Activated T-cell treated with anti-CD3 and anti-CD28 coated beads for 24 hours (primary cell): Measurements from ENCODE around the gene PSMB9.
"Not testable (repeated sequence)": the region's sequence is repeated elsewhere in the genome, so short reads cannot be mapped to it uniquely, and the experiment has no call there.

ENCODE experiments used
- DNase-seq: peaks from one replicate; pipeline ENCODE4 v3.0.0-alpha.2; 2020; ENCODE audit warnings: low read depth

The PSMB9 gene

GRCh38 chr6:32860674-32861073, 6.7 kb downstream of the PSMB9 start:
- DNase-seq: no peak

- no peak for DNase-seq
Measured at GRCh38 chr6:32862725-32863124, 8.7 kb downstream of the PSMB9 start.

- DNase-seq: no peak
Measured at GRCh38 chr6:32865724-32866443, 11.9 kb downstream of the PSMB9 start.

- no peak for DNase-seq
Measured at GRCh38 chr6:32867022-32867477, 13.1 kb downstream of the PSMB9 start.

DNA sequence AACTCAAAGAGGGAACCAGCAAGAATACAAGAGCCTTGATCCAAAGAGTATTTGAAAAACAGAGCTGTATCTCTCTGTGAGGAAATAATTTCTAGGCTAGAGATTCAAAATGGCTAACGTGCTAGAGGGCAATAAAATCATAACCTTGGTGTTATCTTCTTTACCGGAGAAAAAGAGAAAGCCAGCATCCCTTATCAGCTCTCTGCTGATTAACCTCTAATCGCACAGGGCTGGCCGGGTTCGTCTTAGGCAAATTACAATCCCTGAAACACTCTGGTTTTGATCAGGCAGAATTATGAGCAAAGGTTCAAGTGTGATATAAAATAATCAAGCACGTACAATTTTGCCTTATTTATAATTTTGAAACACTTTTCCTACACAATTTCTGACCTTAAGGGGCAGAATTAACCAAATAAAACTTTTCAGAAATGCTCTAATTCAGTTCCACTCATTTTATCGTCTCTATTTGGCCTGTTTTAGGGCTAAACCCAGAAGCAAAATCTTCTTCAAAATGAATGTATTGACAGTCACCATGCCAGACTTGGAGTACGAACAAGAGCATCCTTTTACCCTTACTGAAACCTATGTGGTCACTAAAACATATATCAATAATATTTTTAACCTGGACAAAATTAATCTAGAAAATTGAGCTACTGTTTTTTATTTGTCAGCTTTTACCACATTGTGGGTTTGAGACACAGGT, 13.7 kb downstream of the PSMB9 start:
- DNase-seq: no peak

GRCh38 chr6:32868257-32868788, 14.3 kb downstream of the PSMB9 start:
- DNase-seq: peak; percentile 81

DNA sequence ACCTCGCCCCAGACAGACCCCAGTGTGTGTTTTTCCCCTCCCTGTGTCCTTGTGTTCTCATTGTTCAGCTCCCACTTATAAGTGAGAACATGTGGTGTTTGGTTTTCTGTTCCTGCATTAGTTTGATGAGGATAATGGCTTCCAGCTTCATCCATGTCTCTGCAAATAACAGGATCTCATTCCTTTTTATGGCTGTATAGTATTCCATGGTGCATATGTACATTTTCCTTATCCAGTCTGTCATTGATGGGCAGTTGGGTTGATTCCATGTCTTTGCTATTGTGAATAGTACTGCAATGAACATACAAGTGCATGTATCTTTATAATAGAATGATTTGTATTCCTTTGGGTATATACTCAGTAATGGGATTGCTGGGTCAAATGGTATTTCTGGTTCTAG, 20.0 kb downstream of the PSMB9 start:
- not testable (repeated sequence) for DNase-seq

- no peak for DNase-seq
Measured at GRCh38 chr6:32876603-32877002, 22.6 kb downstream of the PSMB9 start.

DNA sequence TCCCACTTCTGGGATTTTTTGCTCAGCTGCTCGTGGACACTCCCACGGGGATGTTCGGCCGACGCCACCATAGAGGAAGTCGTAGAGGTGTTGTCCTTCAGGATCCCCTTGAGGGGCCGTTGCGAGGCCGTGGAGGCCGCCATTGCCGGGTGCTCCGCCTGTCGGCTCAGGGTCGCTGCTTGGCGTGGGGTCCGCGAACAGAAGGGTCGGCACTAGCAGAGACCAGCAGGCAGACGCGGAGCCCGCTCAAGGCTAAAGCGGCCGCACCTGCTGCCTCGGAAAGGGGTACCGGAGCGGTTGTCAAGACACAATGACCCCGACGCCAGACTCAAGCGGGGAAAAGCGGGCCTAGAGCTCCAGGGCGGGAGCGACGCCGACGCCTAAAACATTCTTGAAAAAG, 25.7 kb downstream of the PSMB9 start:
- no peak for DNase-seq

GRCh38 chr6:32880962-32881361, 27.0 kb downstream of the PSMB9 start:
- DNase-seq: not testable (repeated sequence)

DNA sequence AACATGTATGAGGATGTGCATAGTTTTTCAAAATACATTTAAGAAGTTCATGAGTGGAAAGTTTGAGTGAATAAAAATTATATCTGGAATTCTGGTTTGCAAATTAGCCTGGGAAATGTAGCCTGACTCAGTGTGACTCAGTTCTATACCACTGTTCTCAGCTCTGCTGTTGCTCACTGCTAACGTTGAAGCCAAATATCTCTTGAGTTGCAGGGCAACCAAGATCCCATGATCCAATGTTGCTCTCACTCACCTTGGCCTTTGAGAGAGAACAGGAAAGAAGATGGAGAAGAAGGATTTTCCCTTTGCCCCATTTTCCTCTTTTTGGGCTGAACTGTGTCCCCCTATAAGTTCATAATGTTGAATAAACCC, 28.9 kb downstream of the PSMB9 start:
- DNase-seq: no peak

GRCh38 chr6:32883789-32884188, 29.8 kb downstream of the PSMB9 start:
- no peak for DNase-seq

DNA sequence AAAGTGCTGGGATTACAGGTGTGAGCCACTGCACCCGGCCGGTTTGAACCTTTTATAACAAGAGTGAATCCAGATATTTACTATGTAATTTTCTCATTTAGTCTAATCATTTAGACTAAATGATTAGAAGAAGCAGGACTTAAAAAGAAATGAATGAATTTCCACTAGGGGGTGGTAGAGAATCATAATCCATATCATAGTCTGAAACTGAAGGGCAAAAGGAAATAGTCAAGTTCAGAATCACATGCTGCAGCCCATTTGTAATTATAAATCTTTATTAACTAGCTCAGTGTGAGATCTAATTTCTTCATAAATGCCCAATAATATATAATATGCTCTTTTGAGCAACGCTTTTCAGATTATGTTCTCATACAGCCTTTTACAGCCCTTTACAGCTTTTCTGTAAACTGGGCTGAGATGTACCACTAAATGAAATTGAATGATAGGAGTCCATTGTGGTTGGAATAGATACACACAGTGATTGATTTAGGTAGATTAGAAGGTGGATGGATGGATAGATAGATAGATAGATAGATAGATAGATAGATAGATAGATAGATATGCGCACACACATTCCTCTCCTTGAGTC, 31.8 kb downstream of the PSMB9 start:
- no peak for DNase-seq

- no peak for DNase-seq
Measured at GRCh38 chr6:32886681-32887383, 32.8 kb downstream of the PSMB9 start.

DNA sequence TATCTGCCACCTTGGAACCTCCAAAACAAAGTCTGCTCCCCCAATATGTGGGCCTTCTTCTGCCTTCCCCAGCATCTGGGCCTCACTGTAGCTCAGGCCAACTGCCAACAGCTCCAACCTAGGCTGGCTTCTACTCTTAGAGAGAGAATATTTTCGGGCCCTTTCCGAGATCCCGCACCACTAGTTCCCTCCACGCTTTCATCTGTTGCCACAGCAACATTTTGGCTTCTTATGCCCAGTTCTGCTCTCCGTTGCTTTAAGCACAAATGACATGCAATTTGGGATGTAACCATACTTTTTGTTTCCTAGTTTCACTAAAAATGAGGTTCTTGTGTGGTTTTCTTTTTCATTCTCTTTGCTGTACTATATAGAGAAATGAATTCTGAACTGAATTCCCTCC, 33.6 kb downstream of the PSMB9 start:
- DNase-seq: no peak

- no peak for DNase-seq
Measured at GRCh38 chr6:32888576-32888975, 34.6 kb downstream of the PSMB9 start.

DNA sequence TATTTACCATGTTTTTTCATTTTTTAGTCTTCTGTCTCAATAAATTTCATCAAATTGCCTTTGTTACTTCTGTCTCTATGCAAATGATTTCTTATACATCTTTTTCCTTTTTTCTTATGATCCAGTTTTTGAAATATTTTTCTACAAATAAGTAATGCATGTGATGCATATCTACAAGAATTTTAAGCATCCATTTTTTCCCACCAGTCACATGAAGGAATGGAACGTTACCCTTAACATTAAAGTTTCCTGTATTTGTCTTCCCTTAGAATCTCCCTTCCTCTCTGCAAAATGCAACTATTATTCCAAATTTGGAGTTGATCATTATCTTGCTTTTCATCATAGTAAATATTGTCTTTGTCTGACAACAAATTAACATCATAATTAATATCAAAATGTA, 35.5 kb downstream of the PSMB9 start:
- no peak for DNase-seq

DNA sequence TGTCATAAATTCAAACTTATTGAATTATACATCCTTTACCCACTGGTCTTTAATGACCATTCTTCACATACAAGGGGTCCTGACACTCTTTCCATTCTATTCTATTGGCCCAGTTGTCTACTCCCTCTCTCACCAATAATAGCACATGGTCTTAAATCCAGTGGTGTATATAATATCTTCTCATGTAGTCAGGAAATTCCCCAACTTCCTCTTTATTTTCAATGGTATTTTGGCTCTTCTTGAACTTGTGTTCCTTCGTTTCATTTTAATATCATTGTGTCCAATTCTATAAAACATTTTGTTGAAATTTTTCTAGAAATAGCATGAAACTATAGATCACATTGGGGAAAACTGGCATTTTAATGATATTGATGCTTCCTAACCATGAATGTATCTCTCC, 36.8 kb downstream of the PSMB9 start:
- no peak for DNase-seq

DNA sequence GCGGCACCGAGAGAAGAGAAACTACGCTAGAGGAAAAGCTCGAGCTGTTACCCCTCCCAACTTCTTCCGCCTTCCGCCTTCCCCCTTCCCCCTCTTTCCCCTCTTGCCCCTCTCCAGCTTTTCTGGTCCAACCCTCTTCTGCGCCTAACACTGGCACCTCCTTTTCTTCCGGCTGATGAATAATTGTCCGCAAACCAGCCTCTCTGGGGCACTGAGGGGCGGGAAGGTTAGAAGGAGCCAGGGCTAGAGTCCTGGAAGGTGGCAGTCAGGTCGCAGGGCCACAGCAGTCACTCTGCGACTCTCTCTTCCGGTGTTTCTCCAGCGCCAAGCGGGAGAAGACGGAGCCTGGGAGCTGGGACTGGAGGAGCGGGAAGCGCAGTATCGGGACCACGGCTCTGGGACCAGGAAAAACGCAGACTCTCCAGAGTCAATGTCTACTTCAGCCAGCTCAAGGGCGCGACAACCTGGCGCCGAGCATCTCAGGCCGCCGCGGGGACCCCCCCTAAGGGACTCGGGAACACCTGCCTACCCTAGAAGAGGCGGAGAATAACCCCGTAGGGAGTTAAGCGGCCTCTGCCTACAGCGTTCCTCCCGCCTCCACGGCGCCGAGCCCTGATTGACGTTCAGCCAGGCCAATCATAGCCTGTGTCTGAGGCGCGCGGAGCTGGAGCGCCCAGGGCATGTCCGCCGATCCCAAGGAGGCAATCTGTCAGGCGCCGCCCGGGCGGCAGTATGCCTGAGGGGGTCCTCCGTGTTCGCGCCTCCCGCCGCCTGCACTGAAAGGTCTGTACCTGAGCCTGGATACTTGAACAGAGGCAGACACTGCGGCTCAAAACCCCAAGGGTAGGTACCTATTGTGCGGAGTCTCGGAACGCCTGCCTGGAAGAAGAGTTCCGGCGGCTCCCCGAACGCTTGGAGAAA, 40.4 kb downstream of the PSMB9 start:
- peak; percentile 96 for DNase-seq

- no peak for DNase-seq
Measured at GRCh38 chr6:32895006-32895345, 41.0 kb downstream of the PSMB9 start.

DNA sequence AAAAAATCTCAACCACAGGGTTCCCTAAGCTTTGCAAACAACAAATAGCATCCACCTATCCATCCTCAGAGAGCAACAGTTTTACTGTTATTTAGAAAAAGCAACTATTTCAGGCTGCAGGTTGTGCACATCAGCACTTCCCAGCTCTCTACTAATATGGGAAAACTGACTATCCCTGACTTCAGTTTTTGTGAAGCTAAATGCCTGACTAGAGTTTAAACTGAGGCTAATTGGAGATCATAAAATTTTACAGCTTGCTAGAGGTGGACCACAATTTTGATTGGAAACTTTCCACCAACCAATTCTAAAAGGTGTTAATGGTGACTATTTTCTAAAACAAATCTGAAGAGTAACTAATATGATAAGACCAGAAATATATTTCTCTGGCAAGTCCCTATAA, 50.0 kb downstream of the PSMB9 start:
- DNase-seq: no peak

DNA sequence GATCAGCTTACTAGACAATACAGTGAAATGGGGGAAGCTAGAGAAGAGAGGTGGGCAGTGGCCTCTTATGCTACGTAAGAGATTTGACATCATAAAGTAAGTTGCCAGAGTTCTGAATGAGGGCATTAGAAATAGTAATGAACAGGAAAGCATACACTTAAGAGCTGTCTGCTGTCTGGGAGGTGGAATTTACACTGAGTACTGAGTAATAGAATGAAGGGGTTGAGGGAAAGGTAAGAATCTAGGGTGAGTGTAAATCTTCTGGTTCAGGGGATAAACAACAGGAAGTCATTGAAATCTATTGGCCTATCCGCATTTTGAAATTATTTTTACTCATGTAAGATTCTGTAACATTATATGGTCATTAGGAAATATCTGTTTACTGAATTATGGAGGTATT, 51.1 kb downstream of the PSMB9 start:
- no peak for DNase-seq
